HL-60 (cell line): ENCODE measurements around the gene STK24.

Source experiments
- CTCF ChIP-seq: IDR thresholded peaks from one replicate; pipeline ENCODE4 v1.5.1; 2011; ENCODE audit warnings: low read length, control low read depth, inconsistent platforms; ENCODE audit not compliant: insufficient read depth
- GABPA ChIP-seq: IDR thresholded peaks from 2 replicates; pipeline ENCODE4 v1.6.1; 2012; ENCODE audit warnings: low read depth
- POLR2AphosphoS5 ChIP-seq: IDR thresholded peaks from 2 replicates; pipeline ENCODE4 v1.6.1; 2012; ENCODE audit warnings: low read depth
- REST ChIP-seq: IDR thresholded peaks from 2 replicates; pipeline ENCODE4 v1.6.1; 2012; ENCODE audit warnings: low read depth; ENCODE audit not compliant: insufficient replicate concordance
- SPI1 ChIP-seq: IDR thresholded peaks from 2 replicates; pipeline ENCODE4 v1.6.1; 2012; ENCODE audit warnings: low read depth, mild to moderate bottlenecking, borderline replicate concordance

GRCh38 chr13:98476106-98476505, 100.8 kb downstream of the STK24 start:
- TF ChIP-seq POLR2AphosphoS5 (no peak), CTCF (no peak), GABPA (no peak), REST (no peak), SPI1 (no peak)
